Measurements from ENCODE around the gene SETMAR. TPM values are rescaled to one million over a fixed set of nuclear protein-coding genes. Genes with fewer than 3 reads are reported as not detected.
"Not testable (repeated sequence)": the region's sequence is repeated elsewhere in the genome, so short reads cannot be mapped to it uniquely, and the experiment has no call there.

The SETMAR gene
- total RNA-seq, 1 donor from 2014 or later, result 14.6 TPM

DNA sequence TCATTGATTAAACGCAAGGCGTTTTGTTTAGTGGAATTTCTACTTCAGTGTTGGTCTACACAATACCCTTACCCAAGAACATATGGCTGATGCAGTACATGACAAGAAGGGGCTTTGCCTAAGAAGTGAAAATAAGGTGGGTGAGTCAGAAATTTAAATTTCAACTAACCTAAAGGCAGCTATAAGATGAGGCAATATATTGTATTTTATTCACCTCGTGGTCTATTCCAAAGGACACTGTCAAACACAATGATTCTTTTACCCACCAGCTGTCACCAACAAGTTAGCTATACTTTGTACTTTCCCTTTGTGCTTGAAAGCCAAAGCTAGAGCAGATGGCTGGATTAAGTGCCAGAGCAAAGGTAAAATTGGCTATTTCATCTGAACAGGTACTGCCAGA lies 10.9 kb upstream of the SETMAR start:
- no peak overlapping the region for H3K27ac Mint-ChIP-seq (ENCODE audit: unreplicated experiment)
- no peaks in the 10 kb centered on the region for H3K9me3 Mint-ChIP-seq (ENCODE audit: unreplicated experiment)
- no peak overlapping the region for H3K4me3 Mint-ChIP-seq (ENCODE audit: unreplicated experiment)
- no peaks in the 10 kb centered on the region for H3K4me1 Mint-ChIP-seq (ENCODE audit: unreplicated experiment)
- TF ChIP-seq, protein P1, sequence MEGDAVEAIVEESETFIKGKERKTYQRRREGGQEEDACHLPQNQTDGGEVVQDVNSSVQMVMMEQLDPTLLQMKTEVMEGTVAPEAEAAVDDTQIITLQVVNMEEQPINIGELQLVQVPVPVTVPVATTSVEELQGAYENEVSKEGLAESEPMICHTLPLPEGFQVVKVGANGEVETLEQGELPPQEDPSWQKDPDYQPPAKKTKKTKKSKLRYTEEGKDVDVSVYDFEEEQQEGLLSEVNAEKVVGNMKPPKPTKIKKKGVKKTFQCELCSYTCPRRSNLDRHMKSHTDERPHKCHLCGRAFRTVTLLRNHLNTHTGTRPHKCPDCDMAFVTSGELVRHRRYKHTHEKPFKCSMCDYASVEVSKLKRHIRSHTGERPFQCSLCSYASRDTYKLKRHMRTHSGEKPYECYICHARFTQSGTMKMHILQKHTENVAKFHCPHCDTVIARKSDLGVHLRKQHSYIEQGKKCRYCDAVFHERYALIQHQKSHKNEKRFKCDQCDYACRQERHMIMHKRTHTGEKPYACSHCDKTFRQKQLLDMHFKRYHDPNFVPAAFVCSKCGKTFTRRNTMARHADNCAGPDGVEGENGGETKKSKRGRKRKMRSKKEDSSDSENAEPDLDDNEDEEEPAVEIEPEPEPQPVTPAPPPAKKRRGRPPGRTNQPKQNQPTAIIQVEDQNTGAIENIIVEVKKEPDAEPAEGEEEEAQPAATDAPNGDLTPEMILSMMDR (IDR thresholded peaks at IDR 0.05), result no peak
- DNase-seq (ENCODE audit: extremely low spot score, unreplicated experiment), result no peak
- H3K27me3 Mint-ChIP-seq (ENCODE audit: unreplicated experiment), result peaks cover 46% of the 10 kb centered on the region
- H3K36me3 Mint-ChIP-seq (ENCODE audit: unreplicated experiment), result no peaks in the 10 kb centered on the region

- Mint-ChIP-seq H3K9me3 (ENCODE audit: unreplicated experiment) (no peaks in the 10 kb centered on the region), H3K4me1 (ENCODE audit: unreplicated experiment) (no peaks in the 10 kb centered on the region), H3K4me3 (ENCODE audit: unreplicated experiment) (no peak overlapping the region)
Observed at GRCh38 chr3:4294616-4295327, 8.4 kb upstream of the SETMAR start.

DNA sequence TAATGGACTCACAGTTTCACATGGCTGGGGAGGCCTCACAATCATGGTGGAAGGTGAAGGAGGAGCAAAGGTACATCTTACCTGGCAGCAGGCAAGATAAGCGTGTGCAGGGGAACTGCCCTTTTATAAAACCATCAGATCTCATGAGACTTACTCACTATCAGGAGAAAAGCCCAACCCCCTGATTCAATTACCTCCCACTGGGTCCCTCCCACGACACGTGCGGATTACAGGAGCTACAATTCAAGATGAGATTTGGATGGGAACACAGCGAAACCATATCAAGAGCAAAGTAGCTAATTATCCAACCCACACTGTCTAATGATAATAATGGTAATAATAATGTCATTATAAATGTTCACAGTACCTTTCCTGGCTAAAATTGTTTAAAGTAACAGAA lies 6.7 kb upstream of the SETMAR start:
- not testable (repeated sequence) for H3K36me3 Mint-ChIP-seq (ENCODE audit: unreplicated experiment); DNase-seq (ENCODE audit: extremely low spot score, unreplicated experiment); H3K4me3 Mint-ChIP-seq (ENCODE audit: unreplicated experiment); H3K4me1 Mint-ChIP-seq (ENCODE audit: unreplicated experiment); H3K27ac Mint-ChIP-seq (ENCODE audit: unreplicated experiment); H3K9me3 Mint-ChIP-seq (ENCODE audit: unreplicated experiment)
- H3K27me3 Mint-ChIP-seq (ENCODE audit: unreplicated experiment), result peaks cover 21% of the 10 kb centered on the region

More at GRCh38 chr3:4294616-4295327, 8.4 kb upstream of the SETMAR start:
- peaks cover 26% of the 10 kb centered on the region for H3K27me3 Mint-ChIP-seq (ENCODE audit: unreplicated experiment)
- H3K36me3 Mint-ChIP-seq (ENCODE audit: unreplicated experiment), result no peaks in the 10 kb centered on the region
- DNase-seq (ENCODE audit: extremely low spot score, unreplicated experiment), result no peak
- TF ChIP-seq, protein P1 (IDR thresholded peaks at IDR 0.05), result no peak
- H3K27ac Mint-ChIP-seq (ENCODE audit: unreplicated experiment), result no peak overlapping the region

DNA sequence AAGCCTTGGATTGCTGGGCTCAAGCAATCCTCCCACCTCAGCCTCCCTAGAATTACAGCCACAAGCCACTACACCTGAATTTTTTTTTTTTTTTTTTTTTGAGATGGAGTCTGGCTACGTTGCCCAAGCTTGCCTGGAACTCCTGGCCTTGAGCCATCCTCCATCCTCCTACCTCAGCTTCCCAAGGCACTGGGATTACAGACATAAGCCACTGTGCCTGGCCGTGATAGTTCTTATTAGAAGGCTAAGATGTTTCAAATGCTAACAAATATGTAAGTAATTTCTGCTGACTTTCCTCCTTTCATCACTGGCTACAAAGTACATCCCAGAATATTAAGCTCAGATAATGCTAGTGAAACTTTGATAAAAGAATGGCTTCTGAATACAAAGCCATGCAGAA lies 5.7 kb upstream of the SETMAR start:
- TF ChIP-seq, protein P1 (IDR thresholded peaks at IDR 0.05), result no peak
- no peak overlapping the region for H3K4me3 Mint-ChIP-seq (ENCODE audit: unreplicated experiment)
- H3K27me3 Mint-ChIP-seq (ENCODE audit: unreplicated experiment), result peaks cover 20% of the 10 kb centered on the region
- H3K27ac Mint-ChIP-seq (ENCODE audit: unreplicated experiment), result no peak overlapping the region
- DNase-seq (ENCODE audit: extremely low spot score, unreplicated experiment), result no peak
- no peaks in the 10 kb centered on the region for H3K4me1 Mint-ChIP-seq (ENCODE audit: unreplicated experiment)
- H3K36me3 Mint-ChIP-seq (ENCODE audit: unreplicated experiment), result no peaks in the 10 kb centered on the region
- H3K9me3 Mint-ChIP-seq (ENCODE audit: unreplicated experiment), result no peaks in the 10 kb centered on the region

GRCh38 chr3:4302747-4303146 lies 422 bp upstream of the SETMAR start:
- Mint-ChIP-seq H3K9me3 (ENCODE audit: unreplicated experiment) (no peaks in the 10 kb centered on the region), H3K27me3 (ENCODE audit: unreplicated experiment) (no peaks in the 10 kb centered on the region), H3K4me1 (ENCODE audit: unreplicated experiment) (peaks cover 37% of the 10 kb centered on the region), H3K4me3 (ENCODE audit: unreplicated experiment) (peak overlapping the region; percentile 93), H3K36me3 (ENCODE audit: unreplicated experiment) (peaks cover 11% of the 10 kb centered on the region), H3K27ac (ENCODE audit: unreplicated experiment) (peak overlapping the region; percentile 95)
- TF ChIP-seq, protein P1 (IDR thresholded peaks at IDR 0.05), result no peak
- DNase-seq (ENCODE audit: extremely low spot score, unreplicated experiment), result no peak

DNA sequence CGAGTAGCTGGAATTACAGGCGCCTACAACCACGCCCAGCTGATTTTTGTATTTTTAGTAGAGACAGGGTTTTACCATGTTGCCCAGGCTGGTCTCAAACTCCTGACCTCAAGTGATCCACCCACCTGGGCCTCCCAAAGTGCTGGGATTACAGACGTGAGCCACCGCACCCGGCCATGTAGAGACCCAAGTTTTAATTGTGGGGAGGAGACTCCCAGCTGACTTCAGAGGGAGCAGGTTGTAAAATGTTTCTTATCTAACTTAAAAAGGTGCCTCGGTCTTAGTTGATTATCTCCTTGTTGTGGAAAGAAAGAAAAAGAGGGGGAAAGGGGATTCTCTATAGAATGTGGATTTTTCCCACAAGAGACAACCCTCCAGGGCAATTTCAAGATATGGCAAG lies 2.0 kb downstream of the SETMAR start:
- not testable (repeated sequence) for H3K9me3 Mint-ChIP-seq (ENCODE audit: unreplicated experiment); H3K27ac Mint-ChIP-seq (ENCODE audit: unreplicated experiment); H3K27me3 Mint-ChIP-seq (ENCODE audit: unreplicated experiment); DNase-seq (ENCODE audit: extremely low spot score, unreplicated experiment)
- Mint-ChIP-seq H3K4me3 (ENCODE audit: unreplicated experiment) (peak overlapping the region; percentile 40), H3K4me1 (ENCODE audit: unreplicated experiment) (peaks cover 38% of the 10 kb centered on the region), H3K36me3 (ENCODE audit: unreplicated experiment) (peaks cover 13% of the 10 kb centered on the region)
